PC-9 (cell line): ENCODE results near the gene GNAL. TPM values are rescaled to one million over a fixed set of nuclear protein-coding genes. Genes with fewer than 3 reads are reported as not detected.

ENCODE experiments used
- BruUV-seq: library from RNA; stranded (reverse); fragments of 400-500 nt; replicated peaks from 2 replicates; lab custom pipeline; 2021; lab: Mats Ljungman, UMichigan
- CTCF ChIA-PET: fragments of 300-600 bp; sonication (Branson Sonifier 250); formaldehyde crosslinking; loops from one replicate; lab custom pipeline; 2022; ENCODE audit warnings: antibody characterized with exemption; lab: Charles Lee
- POLR2A ChIA-PET: fragments of 300-600 bp; sonication (Branson Sonifier 250); formaldehyde crosslinking; loops from one replicate; lab custom pipeline; 2022; ENCODE audit warnings: antibody characterized with exemption; ENCODE audit not compliant: unreplicated experiment; lab: Charles Lee
- DNase-seq, 2 experiments: peaks; one replicate each; pipeline versions ENCODE4 v3.0.0 to v3.0.0-alpha.2; 2015 to 2022; ENCODE audit warnings: mixed read lengths in 1 of 2
- H2AFZ ChIP-seq: fragments of 200-600 bp; sonication (generic); 2 replicates; pipeline ENCODE4 v1.8.1; 2017; ENCODE audit warnings: antibody characterized with exemption
- H3F3A ChIP-seq: fragments of 200-600 bp; sonication (generic); 2 replicates; pipeline ENCODE4 v1.8.1; 2017; ENCODE audit warnings: antibody characterized with exemption, mild to moderate bottlenecking, low read depth; ENCODE audit not compliant: insufficient read depth
- H3K27ac ChIP-seq: fragments of 200-600 bp; sonication (generic); 2 replicates; pipeline ENCODE4 v1.6.1; 2016; ENCODE audit warnings: mixed run types
- H3K27me3 ChIP-seq: fragments of 200-600 bp; sonication (generic); 2 replicates; pipeline ENCODE4 v1.6.1; 2016; ENCODE audit warnings: low read depth, mixed run types; ENCODE audit not compliant: insufficient read depth
- H3K36me3 ChIP-seq: fragments of 200-600 bp; sonication (generic); 2 replicates; pipeline ENCODE4 v1.6.1; 2016; ENCODE audit warnings: low read depth, mixed run types
- H3K4me1 ChIP-seq: fragments of 200-600 bp; sonication (generic); replicated peaks from 2 replicates; pipeline ENCODE4 v1.6.1; 2016; ENCODE audit warnings: mixed run types; ENCODE audit not compliant: insufficient read depth
- H3K4me2 ChIP-seq: fragments of 200-600 bp; sonication (generic); 2 replicates; pipeline ENCODE4 v1.6.1; 2017; ENCODE audit warnings: mixed run types
- H3K4me3 ChIP-seq: fragments of 200-600 bp; sonication (generic); 2 replicates; pipeline ENCODE4 v1.6.1; 2016; ENCODE audit warnings: mixed run types
- H3K79me2 ChIP-seq: fragments of 200-600 bp; sonication (generic); 2 replicates; pipeline ENCODE4 v1.6.1; 2017; ENCODE audit warnings: low read depth, mixed run types
- H3K9me2 ChIP-seq: fragments of 200-600 bp; sonication (generic); 2 replicates; pipeline ENCODE4 v1.8.1; 2017; ENCODE audit warnings: mild to moderate bottlenecking; ENCODE audit not compliant: insufficient read depth
- H3K9me3 ChIP-seq: fragments of 200-600 bp; sonication (generic); 2 replicates; pipeline ENCODE4 v1.8.1; 2016; ENCODE audit warnings: low read depth; ENCODE audit not compliant: insufficient read depth
- H4K20me1 ChIP-seq: fragments of 200-600 bp; sonication (generic); 2 replicates; pipeline ENCODE4 v1.8.1; 2017; ENCODE audit not compliant: insufficient read depth
- CTCF ChIP-seq: fragments of 200-600 bp; sonication (generic); conservative IDR thresholded peaks from 2 replicates; pipeline ENCODE4 v1.6.1; 2017; ENCODE audit warnings: mixed run types, antibody characterized with exemption, mild to moderate bottlenecking, moderate library complexity
- EZH2 ChIP-seq: fragments of 200-600 bp; sonication (generic); IDR thresholded peaks from 2 replicates; pipeline ENCODE4 v1.8.0; 2017; ENCODE audit warnings: antibody characterized with exemption, low read depth
- intact Hi-C: fragments of 100-400 bp; cut with micrococcal nuclease; formaldehyde crosslinking; loops from one replicate; pipeline ENCODE4 v1.10.0; 2022; ENCODE audit not compliant: unreplicated experiment
- total RNA-seq: library from RNA; stranded (reverse); gene quantifications from 2 replicates; pipeline ENCODE4 v1.2.3, GENCODE V29; 2021

Gene GNAL
- total RNA-seq, 1 experiment from 2014 or later = 3.3 TPM

- no peak for TF ChIP-seq CTCF
- TF ChIP-seq EZH2 = no peak
- H3K4me3 ChIP-seq = no peak overlapping the region
- no peak overlapping the region for H3K4me2 ChIP-seq
- CTCF ChIA-PET = interaction anchor here (0.5 kb wide), 1 partner anchor 27 kb away, joined by 3 read pairs; no protein-coding TSS in a partner anchor
- H3F3A ChIP-seq = no peaks in the 10 kb centered on the region; the same call in 1 of the 2 replicates
- no peaks in the 10 kb centered on the region for H3K9me3 ChIP-seq
- H3K27me3 ChIP-seq = no peaks in the 10 kb centered on the region
- no peaks in the 10 kb centered on the region for H3K4me1 ChIP-seq
- no peak overlapping the region for H2AFZ ChIP-seq
- no peaks in the 10 kb centered on the region for H3K9me2 ChIP-seq
- no TSS peak for BruUV-seq
- no peak for DNase-seq
- H4K20me1 ChIP-seq = no peaks in the 10 kb centered on the region
- no peak overlapping the region for H3K27ac ChIP-seq
- no peaks in the 10 kb centered on the region for H3K79me2 ChIP-seq
- intact Hi-C loops = no loop called here
- no peaks in the 10 kb centered on the region for H3K36me3 ChIP-seq
- POLR2A ChIA-PET = no interaction called here
These were observed 177.7 kb downstream of the GNAL start for GRCh38 chr18:11866764-11867163.

- Histone ChIP-seq H3K36me3 (no peaks in the 10 kb centered on the region), H3K27ac (no peak overlapping the region), H3K4me3 (no peak overlapping the region), H3K9me2 (no peaks in the 10 kb centered on the region), H3K4me1 (no peaks in the 10 kb centered on the region), H2AFZ (no peak overlapping the region), H3K79me2 (no peaks in the 10 kb centered on the region), H3K4me2 (no peak overlapping the region), H3K27me3 (no peaks in the 10 kb centered on the region), H4K20me1 (no peaks in the 10 kb centered on the region), H3K9me3 (no peaks in the 10 kb centered on the region), H3F3A (no peaks in the 10 kb centered on the region; the same call in 1 of the 2 replicates)
- no TSS peak for BruUV-seq
- POLR2A ChIA-PET = interaction anchor here (0.7 kb wide), 1 partner anchor 18 kb away, joined by 11 read pairs; no protein-coding TSS in a partner anchor
- CTCF ChIA-PET = interaction anchor here (0.7 kb wide), 1 partner anchor 327 kb away, joined by 4 read pairs; no protein-coding TSS in a partner anchor
- DNase-seq = no peak
- intact Hi-C loops = no loop called here
- TF ChIP-seq CTCF (no peak), EZH2 (no peak)
These were observed 179.2 kb downstream of the GNAL start for GRCh38 chr18:11868230-11868629.

DNA sequence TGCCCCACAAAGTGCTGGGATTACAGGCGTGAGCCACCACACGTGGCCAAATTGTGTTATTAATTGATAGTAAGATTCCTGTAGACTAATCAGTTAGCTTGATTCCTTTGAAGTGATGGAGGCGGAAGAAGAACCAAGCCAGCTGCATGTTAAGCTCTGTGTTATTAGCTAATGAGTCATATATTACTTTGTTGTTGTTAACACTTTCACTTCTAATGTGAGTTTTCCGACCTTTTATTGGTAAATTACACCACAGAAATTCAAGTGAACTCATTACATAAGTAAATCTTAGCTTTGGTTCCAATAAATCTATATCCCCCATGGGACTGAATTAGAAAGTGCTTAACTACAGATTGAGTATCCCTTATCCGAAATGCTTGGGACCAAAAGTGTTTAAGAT, 182.4 kb downstream of the GNAL start:
- CTCF ChIA-PET = interaction anchor here (0.8 kb wide), 2 partner anchors 124 to 140 kb away, joined by 3 to 5 read pairs; no protein-coding TSS in a partner anchor
- TF ChIP-seq EZH2 = no peak
- no peak for TF ChIP-seq CTCF
- intact Hi-C loops = loop anchor here (10.0 kb wide), 1 partner anchor 317 kb away; no protein-coding TSS in a partner anchor
- H3K79me2 ChIP-seq = no peaks in the 10 kb centered on the region
- no peaks in the 10 kb centered on the region for H3K36me3 ChIP-seq
- H3K27me3 ChIP-seq = no peaks in the 10 kb centered on the region
- no peak overlapping the region for H3K4me3 ChIP-seq
- H3K9me3 ChIP-seq = no peaks in the 10 kb centered on the region
- no peaks in the 10 kb centered on the region for H3K4me1 ChIP-seq
- DNase-seq = no peak
- H4K20me1 ChIP-seq = no peaks in the 10 kb centered on the region
- POLR2A ChIA-PET = interaction anchor here (0.6 kb wide), 1 partner anchor 12 kb away, joined by 7 read pairs; no protein-coding TSS in a partner anchor
- no peak overlapping the region for H2AFZ ChIP-seq
- H3K9me2 ChIP-seq = no peaks in the 10 kb centered on the region
- H3F3A ChIP-seq = no peaks in the 10 kb centered on the region; the same call in 1 of the 2 replicates
- BruUV-seq = no TSS peak
- no peak overlapping the region for H3K27ac ChIP-seq
- no peak overlapping the region for H3K4me2 ChIP-seq
